Activated T-cell treated with anti-CD3 and anti-CD28 coated beads for 1 hour (primary cell): Measurements from ENCODE around the gene CHRNA1.

ENCODE experiments used
- DNase-seq: peaks from one replicate; pipeline ENCODE4 v3.0.0-alpha.2; 2020; ENCODE audit warnings: low read depth

The CHRNA1 gene

DNA sequence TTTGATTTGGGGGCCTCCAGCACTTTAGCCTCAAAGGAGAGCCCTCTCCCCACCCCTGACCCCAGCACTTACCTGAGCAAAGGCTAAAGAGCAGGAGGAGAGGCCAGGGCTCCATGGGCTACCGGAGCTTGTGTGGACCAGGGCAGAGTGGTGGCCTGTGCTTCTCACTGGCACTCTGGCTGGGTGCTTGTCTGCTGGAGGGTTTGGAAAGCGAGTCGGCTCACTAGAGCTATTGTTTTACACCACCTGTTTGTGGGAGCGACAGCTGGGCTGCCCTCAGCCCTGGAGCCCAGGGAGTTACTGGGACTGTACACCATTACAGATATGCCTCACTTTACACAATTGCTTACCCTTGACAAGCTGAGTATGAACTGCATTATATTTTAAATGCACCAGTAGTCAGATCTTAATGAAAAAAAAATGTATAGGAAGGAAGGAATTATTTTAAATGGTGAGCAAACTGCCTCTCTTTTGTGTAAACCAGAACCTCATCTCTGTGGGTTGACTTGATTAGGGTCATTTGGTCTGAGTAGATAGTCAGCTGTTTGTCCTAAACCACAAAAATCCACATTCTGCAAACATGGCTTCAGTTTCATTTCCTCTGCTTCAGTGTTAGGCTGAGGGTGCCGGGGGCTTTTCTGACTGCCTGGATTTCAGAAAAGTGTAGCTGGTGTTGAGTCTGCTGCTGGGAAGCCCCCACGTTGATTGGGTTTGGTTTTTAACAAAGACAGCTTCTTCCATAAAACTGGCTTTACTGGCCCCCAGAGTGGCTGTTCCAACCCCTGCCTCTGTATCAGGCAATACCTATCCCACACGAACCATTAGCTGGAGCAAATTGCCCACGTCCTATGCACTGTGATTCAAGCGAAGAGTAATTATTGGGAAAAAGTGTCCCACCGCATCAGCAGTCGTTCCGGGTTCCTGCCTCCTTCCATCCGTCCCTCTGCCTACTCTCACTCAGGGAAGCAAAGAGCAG, at the start of gene CHRNA1:
Gene CHRNA1, minus strand, starts transcription at position 193 of the 976 bp plus-strand sequence. Its CDS starts 78 bp downstream, at position 115.
- DNase-seq = no peak

DNA sequence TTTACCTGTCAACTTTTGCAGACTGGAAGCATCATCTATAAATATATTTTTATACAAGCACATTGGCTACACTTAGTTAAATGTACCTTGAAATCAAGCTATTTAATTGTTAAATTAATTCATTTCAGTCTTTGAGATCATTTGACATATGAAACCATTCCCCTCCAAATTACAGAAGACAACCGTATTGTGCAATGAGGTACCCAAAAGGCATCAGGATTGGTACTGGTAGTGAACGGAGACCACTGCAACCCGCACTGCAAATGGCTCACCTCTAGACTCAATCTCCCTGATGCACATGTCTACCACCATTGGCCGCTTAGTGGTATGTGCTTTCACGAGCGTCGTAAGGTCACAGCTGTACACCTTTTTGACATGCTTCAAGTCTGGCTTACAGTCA, 47.8 kb upstream of the CHRNA1 start:
- no peak for DNase-seq

DNA sequence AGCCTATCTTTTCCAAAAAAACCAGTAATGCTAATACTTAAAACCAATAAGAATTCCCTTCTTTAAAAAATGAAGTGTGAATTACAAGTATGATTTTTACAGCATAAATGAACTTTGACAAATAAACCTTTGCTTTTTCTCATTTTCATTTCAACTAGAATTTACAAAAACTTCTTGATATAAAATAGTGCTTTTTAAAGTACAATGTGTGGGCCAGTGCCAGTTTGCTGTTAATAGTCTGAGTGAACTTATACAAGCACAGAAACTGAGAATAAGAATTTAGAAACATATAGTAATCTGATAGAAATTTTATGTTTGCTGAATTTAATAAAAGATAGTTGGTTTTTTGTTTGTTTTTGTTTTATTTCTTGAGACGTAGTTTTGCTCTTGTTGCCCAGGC, 43.7 kb upstream of the CHRNA1 start:
- DNase-seq = no peak

DNA sequence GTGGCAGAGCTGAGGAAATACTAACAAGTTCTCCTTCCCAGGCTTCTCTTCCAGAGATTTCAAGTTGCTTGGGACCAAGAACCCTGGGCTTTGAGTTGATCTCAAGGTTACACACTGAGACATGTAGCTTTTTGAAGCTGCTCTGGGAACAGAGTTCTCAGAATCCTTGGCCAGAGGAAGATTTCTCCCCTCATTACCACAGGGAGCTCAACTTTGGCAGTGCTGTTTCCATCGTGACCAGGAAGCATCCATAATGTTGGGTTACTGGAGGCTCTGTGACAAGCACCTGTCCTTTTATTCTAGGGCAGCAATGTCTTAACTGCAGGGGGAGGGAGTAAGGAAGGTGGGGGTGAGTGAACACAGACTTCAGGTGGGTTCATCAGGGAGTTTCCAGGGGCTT, 41.5 kb upstream of the CHRNA1 start:
- DNase-seq = no peak

DNA sequence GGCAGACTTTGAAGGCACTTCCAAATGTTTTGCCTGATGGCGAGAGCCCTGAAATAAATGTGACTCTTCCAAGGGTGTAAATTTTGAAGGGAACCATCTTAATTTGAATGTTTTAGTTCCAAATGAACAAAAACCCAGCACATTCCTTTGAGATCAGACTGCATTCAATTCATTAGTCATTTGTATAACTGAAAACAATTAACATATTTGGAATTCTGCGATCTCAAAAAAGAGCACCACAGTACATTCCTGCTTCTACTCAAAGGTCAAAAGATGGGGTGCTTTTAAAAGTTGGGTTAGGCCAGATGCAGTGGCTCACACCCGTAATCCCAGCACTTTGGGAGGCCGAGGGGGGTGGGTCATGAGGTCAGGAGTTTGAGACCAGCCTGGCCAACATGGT, 38.2 kb upstream of the CHRNA1 start:
- DNase-seq = no peak

DNA sequence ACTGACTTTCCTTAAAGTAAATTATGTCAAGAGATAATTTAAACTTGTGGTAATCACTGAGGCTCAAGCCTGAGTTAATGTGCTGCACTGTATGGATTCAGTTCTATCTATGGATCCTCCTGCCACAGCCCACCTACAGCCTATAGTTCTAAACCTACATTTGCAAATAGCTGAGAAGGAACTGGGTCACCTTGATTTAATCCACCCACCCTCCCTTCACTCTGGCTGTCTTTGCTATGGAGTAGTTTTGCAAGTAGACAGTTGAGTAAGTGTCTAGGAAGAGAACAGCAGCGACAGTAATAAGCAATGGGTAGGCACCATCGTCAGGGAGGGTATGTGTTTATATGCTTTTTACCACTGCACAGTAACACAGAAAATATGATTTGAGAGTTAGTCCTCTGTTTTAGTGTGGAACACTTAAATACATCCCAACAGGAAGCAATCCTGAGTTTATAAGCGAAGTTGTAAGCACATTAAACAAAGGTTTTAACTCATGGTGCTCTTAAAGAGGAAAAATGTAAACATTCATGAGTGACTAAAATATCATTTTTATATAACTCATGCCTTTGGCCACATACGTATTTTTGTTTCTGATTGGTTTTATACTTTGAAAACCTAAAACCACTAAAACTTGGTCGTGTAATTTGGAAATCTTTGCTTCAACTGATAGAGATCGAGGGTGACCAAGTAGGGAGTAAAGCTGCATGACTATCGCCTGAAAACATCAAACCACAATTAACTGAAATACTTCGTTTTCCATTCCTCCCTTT, 36.3 kb upstream of the CHRNA1 start:
- no peak for DNase-seq

DNA sequence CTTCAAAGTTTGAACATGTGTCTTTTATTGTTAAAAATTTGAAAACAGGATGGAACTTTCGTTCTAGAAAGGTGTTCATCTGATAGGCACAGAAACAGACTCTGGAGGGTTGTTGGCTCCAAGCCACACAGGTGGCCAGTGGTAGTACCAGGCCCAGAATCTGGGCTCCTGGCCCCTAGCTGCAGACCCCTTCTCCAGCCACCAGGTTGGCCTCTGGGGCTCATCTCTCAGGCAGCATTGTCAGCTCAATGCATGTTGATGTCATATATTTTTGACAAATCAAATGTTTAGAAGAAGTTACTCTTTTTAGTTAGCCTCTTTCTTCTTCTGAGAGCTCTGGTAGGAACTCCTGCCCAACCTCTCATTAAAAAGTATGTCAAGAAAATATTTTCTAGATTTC, 34.5 kb upstream of the CHRNA1 start:
- no peak for DNase-seq

DNA sequence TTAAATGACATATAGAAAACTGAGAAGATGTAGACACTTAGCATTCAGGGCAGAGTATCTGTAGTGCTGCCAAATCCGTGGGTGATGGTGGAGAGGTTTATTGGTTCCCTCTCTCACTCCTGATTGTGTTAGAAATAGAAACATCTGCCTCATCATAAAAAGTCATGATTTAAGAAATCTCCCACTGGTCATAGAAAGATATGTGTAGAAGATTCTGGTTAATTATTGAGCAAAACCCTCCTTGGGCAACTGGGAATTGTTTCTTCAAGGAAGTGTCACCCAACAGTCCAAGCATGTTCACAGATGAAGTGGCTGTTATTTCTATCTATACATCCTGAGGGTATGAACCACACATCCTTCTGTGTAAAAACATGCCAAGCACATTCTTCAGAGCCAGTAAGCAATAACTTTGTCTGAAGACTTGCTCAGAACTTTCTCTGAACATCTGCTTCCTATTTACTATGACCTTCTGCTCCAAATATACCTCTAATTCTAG, 33.6 kb upstream of the CHRNA1 start:
- no peak for DNase-seq

DNA sequence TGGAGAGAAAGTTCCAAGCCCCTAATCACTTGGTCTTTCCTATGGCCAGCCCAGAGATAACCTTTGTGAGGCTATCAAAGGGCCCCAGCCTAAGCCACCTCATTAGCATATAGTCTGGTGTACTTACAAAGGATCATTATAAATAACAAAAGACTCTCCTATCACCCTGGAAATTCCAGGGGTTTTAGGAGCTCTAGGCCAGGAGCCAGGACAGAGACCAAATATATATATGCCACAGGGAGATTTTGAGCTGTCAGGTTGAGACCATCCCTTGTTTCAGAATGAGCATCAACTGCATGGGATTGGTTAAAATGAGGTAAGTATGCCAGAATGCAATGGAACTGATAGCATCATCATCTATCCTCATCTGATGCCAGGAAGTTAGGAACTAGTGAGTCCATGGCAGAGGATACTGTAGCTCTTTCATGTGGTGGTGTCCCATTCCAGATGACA, 32.1 kb upstream of the CHRNA1 start:
- DNase-seq = no peak

DNA sequence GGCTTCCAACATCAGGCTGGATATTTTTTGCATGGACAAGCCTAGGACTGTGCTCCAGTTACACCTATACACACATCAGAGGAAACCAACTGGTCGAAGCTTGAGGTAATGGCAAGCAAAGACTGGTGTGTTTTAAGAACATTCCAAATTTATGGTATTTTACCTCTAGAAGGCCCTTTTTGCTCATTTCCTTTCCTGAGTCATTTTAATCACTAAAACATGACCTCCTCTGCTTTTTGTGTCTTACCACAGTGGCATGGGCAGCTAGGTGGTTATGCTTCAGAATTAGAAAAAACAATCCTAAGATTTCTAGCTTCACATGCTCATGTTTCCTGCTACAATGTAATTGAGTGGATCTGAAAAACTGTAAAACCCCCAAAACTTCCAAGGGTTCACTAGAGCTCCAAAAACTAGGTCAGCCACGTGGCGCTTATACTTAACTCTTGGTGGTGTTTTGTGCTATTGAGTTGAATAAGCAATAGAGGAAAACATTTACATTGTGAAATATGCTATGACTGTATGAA, 30.6 kb upstream of the CHRNA1 start:
- DNase-seq = no peak

DNA sequence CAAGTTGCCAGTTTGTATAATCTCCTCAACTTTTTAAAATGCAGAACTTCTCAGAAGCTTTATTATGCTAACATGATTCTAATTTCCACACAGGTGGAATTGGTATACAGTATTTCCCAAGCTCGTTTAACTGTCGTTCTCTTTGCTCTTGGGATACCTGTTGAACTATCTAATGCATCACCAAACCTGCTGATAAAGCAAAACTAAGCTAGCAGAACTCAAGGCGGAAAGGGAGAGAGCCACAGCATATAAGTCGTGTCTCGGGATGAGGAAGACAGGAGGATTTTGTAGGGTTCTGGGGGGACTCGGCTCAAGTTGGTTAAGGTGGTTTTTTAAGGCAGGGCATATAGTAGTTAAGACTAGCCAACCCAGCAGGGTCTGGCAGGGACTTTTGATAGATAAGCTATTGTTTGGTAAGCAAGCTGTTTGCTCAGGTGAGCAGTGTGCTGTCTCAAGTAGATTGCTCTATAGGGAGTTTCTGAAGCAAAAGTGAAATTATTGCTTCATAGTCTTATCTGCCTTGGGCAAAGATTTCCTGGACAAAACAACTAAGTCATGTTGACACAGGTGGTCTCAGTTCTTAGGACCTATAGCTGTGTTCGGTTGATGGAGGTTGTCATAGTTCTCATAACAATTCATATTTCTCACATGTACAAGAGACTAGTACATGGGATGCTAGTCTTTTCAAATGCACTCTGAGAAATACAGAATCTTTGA, 28.2 kb upstream of the CHRNA1 start:
- DNase-seq = no peak

DNA sequence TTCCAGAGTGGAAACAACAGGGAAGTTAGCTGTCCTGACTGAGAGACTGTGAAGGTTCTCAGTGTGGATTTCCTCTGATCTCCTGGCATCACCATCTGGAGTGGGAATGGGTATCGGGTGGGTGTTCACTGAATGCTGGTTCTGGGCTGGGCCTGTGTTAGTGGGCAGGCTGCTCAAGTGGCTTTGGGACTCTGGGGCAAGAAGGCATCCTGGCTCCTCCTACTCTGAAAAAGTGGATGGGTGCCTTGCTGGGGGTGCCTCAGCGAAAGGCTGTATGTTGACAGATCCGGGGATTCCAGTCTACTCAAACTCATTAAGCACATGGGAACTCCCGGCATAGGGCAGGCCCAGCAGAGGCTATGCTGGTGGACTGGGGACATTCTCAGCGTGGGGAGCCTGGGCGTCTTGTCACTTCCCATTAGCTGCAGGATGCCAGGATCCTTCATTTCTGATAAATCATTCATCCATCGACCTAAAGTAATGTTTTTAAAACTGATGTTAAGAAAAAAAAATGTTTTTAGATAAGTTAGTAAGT, 27.5 kb upstream of the CHRNA1 start:
- no peak for DNase-seq

DNA sequence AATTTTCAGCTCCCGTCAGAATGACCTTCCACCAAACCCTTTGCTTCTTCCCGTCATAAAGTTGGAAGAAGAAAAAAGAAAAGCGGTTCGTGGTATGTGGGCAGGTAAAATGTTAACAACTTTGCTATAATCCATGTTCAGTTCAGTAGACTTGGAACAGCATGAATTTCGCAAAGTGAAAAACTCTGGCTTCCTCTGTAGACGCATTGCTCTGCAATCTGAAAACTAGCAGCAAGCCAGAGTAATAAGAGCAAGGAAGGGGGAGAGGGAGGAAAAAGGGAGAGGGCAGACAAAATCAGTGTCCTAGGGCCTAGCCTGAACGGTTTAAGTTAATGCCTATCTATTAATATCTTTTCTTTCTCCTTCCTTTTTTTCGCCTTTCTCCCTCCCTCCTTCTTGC, 26.7 kb upstream of the CHRNA1 start:
- no peak for DNase-seq

DNA sequence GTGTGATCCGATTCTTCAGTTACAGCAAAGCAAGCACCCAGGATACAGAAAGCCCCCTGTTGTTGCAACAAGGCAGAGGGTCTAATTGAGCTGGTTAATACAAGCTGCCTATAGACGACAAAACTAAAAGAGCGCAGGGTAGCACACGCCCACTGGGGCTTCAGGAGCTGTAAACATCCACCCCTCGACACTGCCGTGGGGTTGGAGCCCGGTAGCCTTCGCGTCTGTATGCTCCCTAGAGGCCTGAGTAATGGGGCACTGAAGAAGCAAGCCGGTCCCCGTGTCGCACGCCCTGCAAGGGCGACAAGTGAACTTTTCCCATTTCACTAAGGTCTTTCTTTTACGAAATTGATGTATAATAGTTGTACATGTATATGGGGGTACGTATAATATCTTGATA, 24.7 kb upstream of the CHRNA1 start:
- DNase-seq = no peak

DNA sequence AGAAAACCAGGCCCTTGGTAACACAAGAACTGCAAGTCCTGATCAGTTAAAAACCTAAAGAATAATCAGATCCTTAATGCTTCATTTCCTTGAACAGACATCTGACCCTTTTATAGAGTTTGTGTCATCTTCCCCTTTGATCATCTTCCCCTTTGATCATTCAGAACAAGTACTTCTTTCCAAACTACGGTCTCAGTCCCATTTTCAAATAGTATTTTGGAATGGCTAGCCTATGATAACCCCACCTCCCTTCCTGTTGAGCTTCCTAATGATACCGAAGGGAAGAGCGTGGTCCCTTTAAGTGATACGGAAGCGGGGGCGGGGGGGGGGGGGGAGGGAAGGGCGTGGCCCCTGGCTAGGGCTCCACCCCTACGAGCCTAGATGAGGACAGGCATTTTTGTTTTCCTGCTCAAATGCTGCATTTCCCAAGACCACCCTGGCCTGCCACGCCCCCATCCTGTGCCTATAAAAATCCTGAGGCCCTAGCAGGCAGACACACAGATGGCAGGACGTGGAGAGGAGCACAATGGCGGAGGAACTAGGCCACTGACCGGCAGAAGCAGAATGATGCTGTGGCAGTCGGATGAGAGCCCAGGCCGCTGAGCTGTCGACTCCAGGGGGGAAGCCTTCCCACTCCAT, 24.1 kb upstream of the CHRNA1 start:
- DNase-seq = no peak

DNA sequence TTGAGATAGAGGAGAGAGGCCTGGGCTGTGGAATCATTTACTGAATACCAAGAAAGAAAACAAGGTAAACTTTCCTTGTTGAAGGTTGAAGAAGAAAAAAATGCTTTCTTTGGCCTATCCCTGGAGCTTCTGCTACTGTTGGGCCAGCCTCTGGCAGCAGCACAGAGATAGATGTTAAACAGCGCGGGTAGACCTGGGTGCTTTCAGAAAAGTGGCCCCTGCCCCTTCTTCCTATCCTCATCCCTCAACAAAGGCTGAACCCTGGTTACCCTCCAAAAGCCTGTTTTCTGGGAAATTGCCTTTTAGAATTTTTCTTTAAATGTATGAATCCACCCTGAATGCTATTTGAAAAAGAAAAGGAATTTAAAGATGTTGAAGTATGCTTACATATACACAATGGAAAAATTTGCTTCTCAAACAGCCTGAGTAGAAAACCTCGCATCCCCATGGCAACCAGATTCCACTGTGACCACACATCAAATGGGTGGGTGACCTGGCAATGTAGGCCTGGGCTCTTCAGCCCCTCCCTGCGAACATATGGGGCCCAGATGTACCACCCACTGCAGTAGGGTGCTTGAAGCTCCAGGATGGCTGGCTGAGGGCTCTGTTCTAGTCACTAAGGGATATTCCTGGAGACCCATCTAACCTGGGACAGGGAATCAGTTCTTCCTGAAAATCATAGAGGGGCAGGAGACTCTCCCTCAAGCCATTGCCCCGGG, 23.4 kb upstream of the CHRNA1 start:
- DNase-seq = no peak

DNA sequence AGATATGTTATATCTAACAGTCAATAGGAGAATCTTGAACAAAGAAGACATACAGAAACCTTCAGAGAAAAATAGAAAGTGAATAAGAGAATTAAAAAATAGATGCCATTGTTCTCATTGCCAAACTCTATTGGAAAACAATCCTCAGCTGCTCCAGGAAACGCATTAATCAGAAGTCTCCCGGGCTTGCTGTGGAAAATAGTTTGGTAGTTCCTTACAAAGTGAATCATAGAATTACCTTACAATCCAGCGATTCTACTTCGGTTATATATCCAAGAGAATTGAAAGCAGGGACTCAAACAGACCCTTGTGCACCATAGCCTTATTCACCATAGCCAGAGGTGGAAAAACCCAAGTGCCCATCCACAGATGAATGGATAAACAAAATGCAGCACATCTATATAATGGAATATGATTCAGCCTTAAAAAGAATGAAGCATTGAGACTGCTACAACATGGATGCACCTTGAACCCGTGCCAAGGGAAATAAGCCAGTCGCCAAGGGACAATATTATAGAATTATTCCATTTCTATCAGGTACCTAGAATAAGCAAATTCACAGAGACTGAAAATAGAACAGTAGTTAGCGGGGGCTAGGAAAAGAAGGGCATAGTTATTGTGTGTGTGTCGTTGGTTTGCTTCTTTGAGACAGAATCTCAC, 21.9 kb upstream of the CHRNA1 start:
- DNase-seq = no peak

DNA sequence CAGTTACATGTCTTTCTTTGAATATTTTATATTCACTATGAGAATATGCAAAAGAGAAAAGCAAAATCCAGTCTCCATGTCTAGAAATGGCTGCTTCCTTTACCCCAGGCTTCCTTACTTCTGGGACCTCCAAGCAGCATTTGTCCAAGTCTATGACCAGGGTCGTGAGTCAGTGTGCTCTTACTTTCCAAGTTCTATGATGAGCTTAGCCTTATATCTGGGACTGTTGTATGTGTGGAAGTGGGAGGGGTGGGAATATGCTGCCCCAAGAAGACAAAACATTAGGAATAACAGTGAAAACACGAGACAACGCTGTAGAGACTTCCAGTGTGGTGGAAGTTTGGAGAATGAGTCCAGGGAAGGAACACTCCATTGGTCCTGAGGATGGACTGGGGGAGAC, 21.2 kb upstream of the CHRNA1 start:
- DNase-seq = no peak

DNA sequence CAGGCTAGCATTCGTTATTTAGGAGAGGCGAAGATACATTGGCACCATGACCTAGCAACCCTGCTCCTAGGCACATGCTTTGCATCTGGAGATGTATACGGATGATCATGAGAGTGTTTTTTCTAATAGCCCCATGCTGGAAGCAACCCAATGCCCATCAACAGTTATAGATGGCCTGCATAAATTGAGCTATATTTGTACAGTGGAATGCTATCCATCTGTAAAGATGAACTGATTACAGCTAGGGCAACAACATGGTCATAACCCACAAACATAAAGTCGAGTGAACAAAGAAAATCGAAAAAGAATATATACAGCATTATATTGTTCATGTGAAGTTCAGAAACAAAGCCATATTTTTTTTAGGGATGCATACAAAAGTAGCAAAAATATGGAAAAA, 20.6 kb upstream of the CHRNA1 start:
- DNase-seq = no peak

DNA sequence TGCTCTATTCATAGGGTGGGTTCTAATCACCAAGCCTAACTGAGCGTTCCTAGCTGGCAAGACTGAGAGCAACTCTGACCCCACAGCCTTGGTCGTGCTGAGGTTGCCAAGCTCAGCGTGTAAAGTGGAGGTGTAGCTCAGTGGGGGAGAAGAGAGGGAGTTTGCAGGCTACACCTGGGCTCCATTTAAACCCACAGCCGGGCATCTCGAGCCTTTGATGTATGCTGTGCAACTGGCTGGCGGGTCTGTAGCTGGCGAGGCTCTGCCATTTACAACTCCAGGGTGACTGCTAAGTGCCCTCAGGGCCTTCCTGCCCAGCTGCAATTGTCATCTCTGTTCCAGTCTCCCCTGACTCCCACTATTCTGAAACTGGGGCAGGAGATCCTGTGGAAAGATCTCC, 20.0 kb upstream of the CHRNA1 start:
- no peak for DNase-seq
